ENCODE measurements around the gene ADH4. TPM values are rescaled to one million over a fixed set of nuclear protein-coding genes. Genes with fewer than 3 reads are reported as not detected.

Gene ADH4
- total and polyA plus RNA-seq, 3 donors from 2014 or later: 0.86 TPM; not detected in 2

- Histone ChIP-seq H3K36me3 (ENCODE audit: low read depth, missing control alignments) (no peaks in the 10 kb centered on the region), H3K27ac (no peak overlapping the region), H3K4me1 (no peaks in the 10 kb centered on the region), H3K9me3 (no peaks in the 10 kb centered on the region), H3K4me3 (no peak overlapping the region), H3K27me3 (no peaks in the 10 kb centered on the region)
- intact Hi-C loops (cut with DNase I; ENCODE audit: low total_unique reads): no loop called here
- 54 to 72% methylated on average over 2 of the region's 2 CpGs for WGBS, 2 donors
- DNase-seq: no peak
- TF ChIP-seq POLR2A (IDR thresholded peaks at IDR 0.05) (no peak), CTCF (IDR thresholded peaks at IDR 0.05) (no peak)
These were observed 36.4 kb upstream of the ADH4 start for GRCh38 chr4:99180382-99181070.

- Histone ChIP-seq H3K4me3 (no peak overlapping the region), H3K27ac (no peak overlapping the region), H3K27me3 (no peaks in the 10 kb centered on the region), H3K4me1 (no peaks in the 10 kb centered on the region), H3K36me3 (ENCODE audit: low read depth, missing control alignments) (no peaks in the 10 kb centered on the region), H3K9me3 (no peaks in the 10 kb centered on the region)
- WGBS, 2 donors: 86 to 100% methylated on average over 1 of the region's 1 CpG
- TF ChIP-seq POLR2A (IDR thresholded peaks at IDR 0.05): no peak
- no peak for TF ChIP-seq CTCF (IDR thresholded peaks at IDR 0.05)
- DNase-seq: no peak
- intact Hi-C loops (cut with DNase I; ENCODE audit: low total_unique reads): no loop called here
These were observed 35.5 kb upstream of the ADH4 start for GRCh38 chr4:99179626-99180025.

GRCh38 chr4:99179178-99179577 is 35.1 kb upstream of the ADH4 start:
- Histone ChIP-seq H3K4me1 (no peaks in the 10 kb centered on the region), H3K27me3 (no peaks in the 10 kb centered on the region), H3K36me3 (ENCODE audit: low read depth, missing control alignments) (no peaks in the 10 kb centered on the region), H3K9me3 (no peaks in the 10 kb centered on the region), H3K27ac (no peak overlapping the region), H3K4me3 (no peak overlapping the region)
- 83 to 100% methylated on average over 1 to 2 of the region's 2 CpGs for WGBS, 2 donors
- intact Hi-C loops (cut with DNase I; ENCODE audit: low total_unique reads): no loop called here
- DNase-seq: no peak
- TF ChIP-seq POLR2A (IDR thresholded peaks at IDR 0.05) (no peak), CTCF (IDR thresholded peaks at IDR 0.05) (no peak)

- Histone ChIP-seq H3K4me1 (no peaks in the 10 kb centered on the region), H3K9me3 (no peaks in the 10 kb centered on the region), H3K4me3 (no peak overlapping the region), H3K27ac (no peak overlapping the region), H3K36me3 (ENCODE audit: low read depth, missing control alignments) (no peaks in the 10 kb centered on the region), H3K27me3 (no peaks in the 10 kb centered on the region)
- 92% methylated on average over 2 of the region's 2 CpGs for WGBS, 2 donors
- intact Hi-C loops (cut with DNase I; ENCODE audit: low total_unique reads): no loop called here
- TF ChIP-seq CTCF (IDR thresholded peaks at IDR 0.05) (no peak), POLR2A (IDR thresholded peaks at IDR 0.05) (no peak)
- DNase-seq: no peak
These were observed 22.4 kb upstream of the ADH4 start for GRCh38 chr4:99166544-99166943.

- TF ChIP-seq POLR2A (IDR thresholded peaks at IDR 0.05): no peak
- Histone ChIP-seq H3K4me1 (no peaks in the 10 kb centered on the region), H3K4me3 (no peak overlapping the region), H3K36me3 (ENCODE audit: low read depth, missing control alignments) (no peaks in the 10 kb centered on the region), H3K9me3 (no peaks in the 10 kb centered on the region), H3K27ac (no peak overlapping the region), H3K27me3 (no peaks in the 10 kb centered on the region)
- intact Hi-C loops (cut with DNase I; ENCODE audit: low total_unique reads): no loop called here
- WGBS, 2 donors: 80 to 81% methylated on average over 1 of the region's 1 CpG
- DNase-seq: no peak
These were observed 21.9 kb upstream of the ADH4 start for GRCh38 chr4:99165978-99166377.

All from testis (tissue), 3 donors.